ENCODE results near the gene NDUFA13.

Gene NDUFA13

DNA sequence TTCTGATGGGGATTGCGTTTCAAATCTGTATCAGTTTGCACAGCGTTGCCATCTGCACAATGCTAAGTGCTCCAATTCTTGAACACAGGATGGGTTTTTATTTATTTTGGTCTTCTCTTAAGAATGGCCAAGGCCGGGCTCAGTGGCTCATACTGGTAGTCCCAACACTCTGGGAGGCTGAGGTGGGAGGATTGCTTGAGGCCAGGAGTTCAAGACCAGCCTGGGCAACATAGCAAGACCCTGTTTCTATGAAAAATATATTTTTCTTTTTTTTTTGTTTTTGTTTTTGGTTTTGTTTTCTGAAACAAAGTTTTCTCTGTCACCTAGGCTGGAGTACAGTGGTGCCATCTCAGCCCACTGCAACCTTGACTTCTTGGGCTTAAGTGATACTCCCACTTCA is 7.2 kb downstream of the NDUFA13 start:
- H3K27me3 ChIP-seq (ENCODE audit: control insufficient read depth in 1 of 2, insufficient read depth in 2 of 2, low read length in 2 of 2) = no peaks in the 10 kb centered on the region
- no peaks in the 10 kb centered on the region for H3K4me1 ChIP-seq (ENCODE audit: insufficient read depth, low read length)
- no peak overlapping the region for H3K9ac ChIP-seq (ENCODE audit: low read length)
- H3K9me3 ChIP-seq (ENCODE audit: low read length) = no peaks in the 10 kb centered on the region
- no peak overlapping the region for H3K27ac ChIP-seq (ENCODE audit: low read depth, low read length)
- peaks cover 28% of the 10 kb centered on the region for H3K36me3 ChIP-seq (ENCODE audit: insufficient read depth, low read length)
- no peak overlapping the region for H3K4me3 ChIP-seq (ENCODE audit: low read depth in 1 of 2, low read length in 2 of 2)

DNA sequence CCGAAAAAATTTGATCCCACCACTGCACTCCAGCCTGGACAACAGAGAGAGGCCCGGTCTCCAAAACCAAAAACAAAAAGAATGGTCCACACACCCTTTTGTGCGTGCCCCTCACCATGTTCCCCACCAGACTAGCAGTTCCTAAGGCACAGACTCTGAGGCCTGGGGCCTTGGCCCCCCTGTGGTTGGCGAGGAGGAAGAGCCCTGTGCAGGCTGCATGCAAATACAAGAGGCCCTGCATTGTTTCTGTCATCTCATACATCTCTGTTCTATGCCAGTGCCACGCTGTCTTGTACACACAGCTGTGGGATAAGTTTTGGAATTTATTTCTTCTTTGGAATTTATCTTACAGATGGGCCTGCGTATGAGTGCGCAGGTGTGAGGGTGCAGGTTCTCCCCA is 8.0 kb downstream of the NDUFA13 start:
- Histone ChIP-seq H3K36me3 (ENCODE audit: insufficient read depth, low read length) (peaks cover 29% of the 10 kb centered on the region), H3K27me3 (ENCODE audit: control insufficient read depth in 1 of 2, insufficient read depth in 2 of 2, low read length in 2 of 2) (no peaks in the 10 kb centered on the region), H3K9me3 (ENCODE audit: low read length) (no peaks in the 10 kb centered on the region), H3K27ac (ENCODE audit: low read depth, low read length) (no peak overlapping the region), H3K4me3 (ENCODE audit: low read depth in 1 of 2, low read length in 2 of 2) (no peak overlapping the region), H3K4me1 (ENCODE audit: insufficient read depth, low read length) (peaks cover 2% of the 10 kb centered on the region), H3K9ac (ENCODE audit: low read length) (no peak overlapping the region)

DNA sequence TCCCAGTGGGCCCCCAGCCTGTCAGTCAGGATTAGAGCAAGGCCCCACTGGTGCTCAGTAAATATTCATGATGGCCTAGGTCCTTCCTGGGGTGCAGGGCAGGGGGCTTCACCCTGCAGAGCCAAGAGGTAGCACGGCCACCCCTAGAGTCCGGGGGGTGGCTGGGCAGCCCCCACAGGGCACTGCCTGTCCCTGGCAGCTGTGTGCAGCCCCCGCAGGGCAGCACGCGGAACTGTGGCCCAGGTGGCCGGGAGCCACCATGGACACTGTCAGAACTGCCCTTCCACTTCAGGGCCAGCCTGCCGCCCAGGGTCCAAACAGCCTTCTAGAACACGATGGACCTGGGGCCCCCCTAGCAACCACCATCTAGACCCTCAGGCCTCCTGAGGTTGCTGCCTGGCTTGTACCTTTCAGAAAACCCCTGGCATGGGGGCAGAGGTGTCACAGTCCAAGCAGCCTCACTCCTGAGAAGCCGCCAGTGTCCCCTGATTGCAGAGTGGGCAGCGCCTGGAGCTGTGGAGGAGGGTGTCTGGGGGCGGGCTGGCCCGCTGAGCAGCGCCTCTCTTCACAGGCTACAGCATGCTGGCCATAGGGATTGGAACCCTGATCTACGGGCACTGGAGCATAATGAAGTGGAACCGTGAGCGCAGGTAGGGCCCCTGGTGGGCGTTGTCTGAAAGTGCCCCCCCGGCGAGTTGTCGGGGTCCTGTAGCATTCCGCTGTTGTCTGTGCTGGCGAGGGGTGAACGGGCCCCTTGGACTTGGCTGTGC is 9.8 kb downstream of the NDUFA13 start:
- Histone ChIP-seq H3K36me3 (ENCODE audit: insufficient read depth, low read length) (peaks cover 23% of the 10 kb centered on the region), H3K9ac (ENCODE audit: low read length) (no peak overlapping the region), H3K27ac (ENCODE audit: low read depth, low read length) (no peak overlapping the region), H3K27me3 (ENCODE audit: control insufficient read depth in 1 of 2, insufficient read depth in 2 of 2, low read length in 2 of 2) (no peaks in the 10 kb centered on the region), H3K4me1 (ENCODE audit: insufficient read depth, low read length) (peaks cover 5% of the 10 kb centered on the region), H3K9me3 (ENCODE audit: low read length) (no peaks in the 10 kb centered on the region), H3K4me3 (ENCODE audit: low read depth in 1 of 2, low read length in 2 of 2) (no peak overlapping the region)

DNA sequence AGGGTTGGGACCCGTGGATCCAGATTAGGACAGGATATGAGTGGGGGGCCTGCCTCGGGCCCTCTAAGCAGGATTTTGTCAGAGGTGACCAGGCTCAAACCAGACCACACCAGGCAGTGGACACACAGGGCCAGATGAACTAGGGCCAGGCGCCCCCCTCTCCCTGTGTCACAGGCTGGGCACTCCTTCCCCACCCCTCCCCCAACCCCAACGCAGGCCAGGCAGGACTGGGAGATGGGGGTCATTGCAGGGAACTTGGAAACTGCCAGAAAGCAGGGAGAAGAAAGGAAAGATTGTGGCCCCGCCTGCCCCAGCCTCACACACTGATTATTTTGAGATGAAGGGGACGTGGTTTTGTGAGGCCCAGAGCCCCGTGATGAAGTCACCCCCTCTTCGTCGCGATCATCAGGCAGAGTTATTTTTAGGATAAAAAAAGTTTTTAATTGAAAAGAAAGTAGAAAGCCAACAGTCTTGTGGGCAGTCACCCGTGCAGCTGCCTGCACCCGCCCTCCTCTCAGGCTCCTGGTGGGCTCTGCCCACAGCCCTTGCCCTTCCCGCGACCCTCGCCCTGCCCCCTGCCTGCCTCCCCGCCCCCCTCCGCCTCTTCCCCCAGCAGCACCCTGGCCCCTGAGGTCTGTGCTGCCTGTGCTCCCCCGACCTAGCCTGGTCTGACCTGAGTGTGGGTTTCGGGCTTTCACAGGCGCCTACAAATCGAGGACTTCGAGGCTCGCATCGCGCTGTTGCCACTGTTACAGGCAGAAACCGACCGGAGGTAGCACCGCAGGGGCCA is 10.8 kb downstream of the NDUFA13 start:
- no peaks in the 10 kb centered on the region for H3K9me3 ChIP-seq (ENCODE audit: low read length)
- H3K36me3 ChIP-seq (ENCODE audit: insufficient read depth, low read length) = peaks cover 23% of the 10 kb centered on the region
- no peak overlapping the region for H3K27ac ChIP-seq (ENCODE audit: low read depth, low read length)
- H3K4me3 ChIP-seq (ENCODE audit: low read depth in 1 of 2, low read length in 2 of 2) = no peak overlapping the region
- no peak overlapping the region for H3K9ac ChIP-seq (ENCODE audit: low read length)
- H3K4me1 ChIP-seq (ENCODE audit: insufficient read depth, low read length) = peaks cover 5% of the 10 kb centered on the region
- H3K27me3 ChIP-seq (ENCODE audit: control insufficient read depth in 1 of 2, insufficient read depth in 2 of 2, low read length in 2 of 2) = no peaks in the 10 kb centered on the region

DNA sequence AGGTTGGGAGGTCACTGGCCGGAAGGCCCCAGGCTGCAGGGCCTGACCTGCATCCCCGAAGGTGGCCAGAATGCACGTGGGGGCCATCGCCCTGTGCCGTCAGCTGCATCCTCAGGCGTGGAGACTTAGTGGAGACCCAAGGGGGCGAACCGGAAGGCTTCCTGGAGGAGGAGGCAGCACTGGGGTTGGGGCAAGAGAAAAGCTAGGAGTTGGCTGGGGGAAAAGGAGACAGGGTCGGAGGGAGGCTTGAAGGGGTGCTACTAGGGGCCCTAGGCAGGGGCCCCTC is 11.3 kb downstream of the NDUFA13 start:
- no peak overlapping the region for H3K27ac ChIP-seq (ENCODE audit: low read depth, low read length)
- H3K4me1 ChIP-seq (ENCODE audit: insufficient read depth, low read length) = peaks cover 9% of the 10 kb centered on the region
- no peak overlapping the region for H3K4me3 ChIP-seq (ENCODE audit: low read depth in 1 of 2, low read length in 2 of 2)
- no peaks in the 10 kb centered on the region for H3K9me3 ChIP-seq (ENCODE audit: low read length)
- H3K9ac ChIP-seq (ENCODE audit: low read length) = no peak overlapping the region
- H3K36me3 ChIP-seq (ENCODE audit: insufficient read depth, low read length) = peaks cover 23% of the 10 kb centered on the region
- no peaks in the 10 kb centered on the region for H3K27me3 ChIP-seq (ENCODE audit: control insufficient read depth in 1 of 2, insufficient read depth in 2 of 2, low read length in 2 of 2)

DNA sequence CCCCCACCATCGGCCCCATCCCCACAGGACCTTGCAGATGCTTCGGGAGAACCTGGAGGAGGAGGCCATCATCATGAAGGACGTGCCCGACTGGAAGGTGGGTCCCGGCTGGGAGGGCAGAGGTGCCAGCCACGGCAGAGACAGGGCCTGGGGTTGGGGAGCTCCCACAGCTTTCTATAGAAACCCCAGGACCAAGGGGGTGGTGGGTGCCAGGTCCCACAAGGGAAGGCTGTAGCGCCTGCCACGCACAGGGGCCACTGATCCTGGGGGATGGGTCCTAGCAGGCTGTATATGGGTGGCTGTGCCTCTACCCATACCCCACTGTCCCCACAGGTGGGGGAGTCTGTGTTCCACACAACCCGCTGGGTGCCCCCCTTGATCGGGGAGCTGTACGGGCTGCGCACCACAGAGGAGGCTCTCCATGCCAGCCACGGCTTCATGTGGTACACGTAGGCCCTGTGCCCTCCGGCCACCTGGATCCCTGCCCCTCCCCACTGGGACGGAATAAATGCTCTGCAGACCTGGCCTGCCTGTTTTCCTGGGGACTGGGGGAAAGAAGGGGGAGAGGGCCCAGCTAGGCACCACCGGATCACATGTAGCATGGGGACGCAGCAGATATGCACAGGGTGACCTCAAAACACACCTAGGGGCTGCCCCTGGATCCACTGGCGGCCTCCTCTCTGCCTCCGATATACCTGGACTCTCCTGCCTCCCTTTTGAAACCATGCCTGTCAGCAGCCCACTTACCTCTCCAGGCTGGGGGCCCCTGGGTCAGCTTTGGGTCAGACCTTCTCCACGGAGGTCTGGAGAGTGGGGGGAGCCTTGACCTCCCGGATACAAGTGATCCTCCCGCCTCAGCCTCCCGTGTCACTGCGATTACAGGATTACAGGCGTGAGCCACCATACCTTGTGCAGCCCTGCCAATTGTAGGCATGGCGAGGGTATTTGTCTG is 11.9 kb downstream of the NDUFA13 start:
- Histone ChIP-seq H3K4me3 (ENCODE audit: low read depth in 1 of 2, low read length in 2 of 2) (no peak overlapping the region), H3K36me3 (ENCODE audit: insufficient read depth, low read length) (peaks cover 23% of the 10 kb centered on the region), H3K4me1 (ENCODE audit: insufficient read depth, low read length) (peaks cover 14% of the 10 kb centered on the region)

DNA sequence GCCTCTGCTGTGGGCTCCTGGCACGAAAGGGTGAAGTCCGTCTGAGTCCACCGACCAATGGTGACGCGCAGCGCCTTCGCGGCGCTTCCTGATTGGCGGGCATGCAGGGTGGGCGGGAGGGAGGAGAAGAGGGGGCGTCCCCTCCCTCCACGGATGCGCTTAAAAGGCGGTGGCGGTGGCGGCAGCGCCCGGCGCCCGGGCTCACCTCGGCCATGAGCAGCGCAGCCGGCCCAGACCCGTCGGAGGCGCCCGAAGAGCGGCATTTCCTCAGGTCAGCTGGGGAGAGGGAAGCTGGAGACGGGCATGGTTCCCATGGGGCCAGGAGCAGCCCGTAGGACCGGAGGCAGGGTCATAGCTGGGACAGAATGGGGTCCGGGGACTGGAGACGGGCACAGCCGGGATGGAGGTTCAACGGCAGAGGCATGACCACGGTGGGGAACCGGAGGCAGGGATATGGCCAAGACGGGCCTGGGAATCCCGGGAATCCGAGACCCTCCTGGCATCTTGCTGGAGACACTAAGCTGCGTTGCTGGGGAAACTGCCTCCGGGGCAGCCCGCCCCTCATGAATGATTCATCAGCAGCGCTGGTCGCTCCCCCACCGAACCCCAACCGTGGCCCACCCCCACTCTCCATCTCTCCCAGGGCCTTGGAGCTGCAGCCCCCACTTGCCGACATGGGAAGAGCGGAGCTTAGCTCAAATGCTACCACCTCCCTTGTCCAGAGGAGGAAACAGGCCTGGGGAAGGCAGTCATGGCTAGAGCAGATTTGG is 12.9 kb downstream of the NDUFA13 start, which contains the start of gene YJEFN3:
Gene YJEFN3 (plus strand): TSS at position 191 of the 770 bp plus-strand sequence. CDS start 22 bp downstream, at position 213.
- Histone ChIP-seq H3K4me1 (ENCODE audit: insufficient read depth, low read length) (peaks cover 14% of the 10 kb centered on the region), H3K4me3 (ENCODE audit: low read depth in 1 of 2, low read length in 2 of 2) (no peak within 1 kb of the TSS), H3K36me3 (ENCODE audit: insufficient read depth, low read length) (peaks cover 21% of the 10 kb centered on the region), H3K27ac (ENCODE audit: low read depth, low read length) (no peak within 1 kb of the TSS), H3K27me3 (ENCODE audit: control insufficient read depth in 1 of 2, insufficient read depth in 2 of 2, low read length in 2 of 2) (no peaks in the 10 kb centered on the region), H3K9me3 (ENCODE audit: low read length) (no peaks in the 10 kb centered on the region), H3K9ac (ENCODE audit: low read length) (no peak within 1 kb of the TSS)

More for the DNA sequence above, 11.9 kb downstream of the NDUFA13 start:
- Histone ChIP-seq H3K9ac (ENCODE audit: low read length) (no peak overlapping the region), H3K27ac (ENCODE audit: low read depth, low read length) (no peak overlapping the region), H3K9me3 (ENCODE audit: low read length) (no peaks in the 10 kb centered on the region), H3K27me3 (ENCODE audit: control insufficient read depth in 1 of 2, insufficient read depth in 2 of 2, low read length in 2 of 2) (no peaks in the 10 kb centered on the region)

DNA sequence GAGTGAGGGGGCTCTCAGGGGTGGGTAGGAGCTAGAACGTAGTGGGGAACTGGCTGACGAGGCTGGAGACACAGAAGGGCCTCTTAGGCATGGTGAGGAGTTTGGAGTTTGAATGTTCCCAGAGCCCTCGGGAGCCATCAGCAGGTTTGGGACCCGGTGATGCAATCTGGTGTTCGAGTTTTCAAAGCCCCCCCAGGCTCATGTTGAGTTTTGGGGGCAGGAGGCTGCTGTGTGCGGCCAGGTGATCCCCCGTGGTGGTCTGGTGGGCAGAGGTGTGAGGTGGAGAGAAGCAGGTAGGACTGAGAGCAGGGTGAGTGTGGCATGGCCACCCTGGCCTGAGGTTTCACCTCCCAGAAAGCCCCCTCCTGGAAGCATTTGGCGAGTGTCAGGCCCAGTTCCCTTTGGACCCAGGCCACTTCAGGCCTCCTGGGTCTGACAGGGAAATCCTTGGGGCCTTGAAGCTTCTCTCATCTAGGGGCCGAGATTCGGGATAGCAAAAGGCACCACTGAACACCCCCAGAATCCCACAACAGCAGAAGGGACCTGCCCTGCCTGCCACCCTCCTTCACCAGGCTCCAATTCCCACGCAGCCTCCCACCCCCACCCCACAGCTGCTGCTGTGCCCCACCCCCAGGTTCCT is 13.9 kb downstream of the NDUFA13 start:
- no peaks in the 10 kb centered on the region for H3K27me3 ChIP-seq (ENCODE audit: control insufficient read depth in 1 of 2, insufficient read depth in 2 of 2, low read length in 2 of 2)
- no peaks in the 10 kb centered on the region for H3K9me3 ChIP-seq (ENCODE audit: low read length)
- no peak overlapping the region for H3K27ac ChIP-seq (ENCODE audit: low read depth, low read length)
- no peak overlapping the region for H3K9ac ChIP-seq (ENCODE audit: low read length)
- H3K4me1 ChIP-seq (ENCODE audit: insufficient read depth, low read length) = peaks cover 14% of the 10 kb centered on the region
- peaks cover 18% of the 10 kb centered on the region for H3K36me3 ChIP-seq (ENCODE audit: insufficient read depth, low read length)
- H3K4me3 ChIP-seq (ENCODE audit: low read depth in 1 of 2, low read length in 2 of 2) = no peak overlapping the region

DNA sequence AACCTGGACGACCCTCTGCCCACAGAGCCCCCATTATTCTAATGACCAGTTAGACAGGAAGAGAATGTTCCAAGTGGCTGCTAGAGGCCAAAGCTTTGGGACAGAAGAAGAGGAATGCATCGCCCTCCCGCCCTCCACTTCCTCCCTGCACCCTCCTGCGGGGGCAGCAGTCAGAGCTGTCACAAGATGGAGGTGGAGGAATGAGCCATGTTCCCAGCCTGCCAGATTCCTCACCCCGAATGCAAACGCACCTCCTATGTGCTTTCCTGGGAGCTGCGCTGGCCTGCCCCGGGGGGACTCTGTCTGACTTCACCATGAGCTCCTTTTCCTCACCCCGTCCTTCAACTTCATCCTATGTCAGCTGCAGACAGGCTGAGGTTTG is 14.4 kb downstream of the NDUFA13 start:
- H3K4me3 ChIP-seq (ENCODE audit: low read depth in 1 of 2, low read length in 2 of 2) = no peak overlapping the region
- peaks cover 14% of the 10 kb centered on the region for H3K4me1 ChIP-seq (ENCODE audit: insufficient read depth, low read length)
- H3K9ac ChIP-seq (ENCODE audit: low read length) = no peak overlapping the region
- H3K27ac ChIP-seq (ENCODE audit: low read depth, low read length) = no peak overlapping the region
- H3K9me3 ChIP-seq (ENCODE audit: low read length) = no peaks in the 10 kb centered on the region
- no peaks in the 10 kb centered on the region for H3K27me3 ChIP-seq (ENCODE audit: control insufficient read depth in 1 of 2, insufficient read depth in 2 of 2, low read length in 2 of 2)
- peaks cover 18% of the 10 kb centered on the region for H3K36me3 ChIP-seq (ENCODE audit: insufficient read depth, low read length)

DNA sequence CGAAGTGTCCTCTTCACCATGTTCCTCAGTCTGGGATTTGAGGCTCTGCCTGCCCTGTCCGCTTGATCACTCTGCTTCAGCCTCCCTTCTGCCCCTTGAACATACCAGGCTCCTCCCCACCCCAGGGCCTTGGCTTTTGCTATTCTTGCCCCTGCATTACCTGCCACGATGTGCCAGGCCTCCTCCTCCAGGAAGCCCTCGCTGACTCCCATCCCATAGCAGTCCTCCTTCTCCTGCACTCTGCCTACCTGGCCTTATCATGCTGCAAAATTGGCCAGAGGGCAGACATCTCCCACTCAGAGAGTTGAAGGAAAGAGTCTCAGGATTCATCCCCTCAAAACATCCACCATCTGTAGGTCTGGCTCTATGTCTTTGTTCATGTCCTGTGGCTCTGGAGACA is 14.9 kb downstream of the NDUFA13 start:
- Histone ChIP-seq H3K4me3 (ENCODE audit: low read depth in 1 of 2, low read length in 2 of 2) (no peak overlapping the region), H3K27ac (ENCODE audit: low read depth, low read length) (no peak overlapping the region), H3K27me3 (ENCODE audit: control insufficient read depth in 1 of 2, insufficient read depth in 2 of 2, low read length in 2 of 2) (no peaks in the 10 kb centered on the region), H3K4me1 (ENCODE audit: insufficient read depth, low read length) (peaks cover 14% of the 10 kb centered on the region), H3K9me3 (ENCODE audit: low read length) (no peaks in the 10 kb centered on the region), H3K9ac (ENCODE audit: low read length) (no peak overlapping the region), H3K36me3 (ENCODE audit: insufficient read depth, low read length) (peaks cover 18% of the 10 kb centered on the region)

Data from muscle layer of colon (tissue), 2 donors.